HG03442 (cell line): Measurements from ENCODE around the gene TBC1D14.

ENCODE experiments used
- ATAC-seq: cut with Tn5 transposase; IDR thresholded peaks from one replicate; pipeline ENCODE4 v1.9.1; 2021; ENCODE audit warnings: mild to moderate bottlenecking, moderate library complexity; ENCODE audit not compliant: unreplicated experiment

TBC1D14 gene, protein sequence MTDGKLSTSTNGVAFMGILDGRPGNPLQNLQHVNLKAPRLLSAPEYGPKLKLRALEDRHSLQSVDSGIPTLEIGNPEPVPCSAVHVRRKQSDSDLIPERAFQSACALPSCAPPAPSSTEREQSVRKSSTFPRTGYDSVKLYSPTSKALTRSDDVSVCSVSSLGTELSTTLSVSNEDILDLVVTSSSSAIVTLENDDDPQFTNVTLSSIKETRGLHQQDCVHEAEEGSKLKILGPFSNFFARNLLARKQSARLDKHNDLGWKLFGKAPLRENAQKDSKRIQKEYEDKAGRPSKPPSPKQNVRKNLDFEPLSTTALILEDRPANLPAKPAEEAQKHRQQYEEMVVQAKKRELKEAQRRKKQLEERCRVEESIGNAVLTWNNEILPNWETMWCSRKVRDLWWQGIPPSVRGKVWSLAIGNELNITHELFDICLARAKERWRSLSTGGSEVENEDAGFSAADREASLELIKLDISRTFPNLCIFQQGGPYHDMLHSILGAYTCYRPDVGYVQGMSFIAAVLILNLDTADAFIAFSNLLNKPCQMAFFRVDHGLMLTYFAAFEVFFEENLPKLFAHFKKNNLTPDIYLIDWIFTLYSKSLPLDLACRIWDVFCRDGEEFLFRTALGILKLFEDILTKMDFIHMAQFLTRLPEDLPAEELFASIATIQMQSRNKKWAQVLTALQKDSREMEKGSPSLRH

GRCh38 chr4:6909113-6909969 is at the start of gene TBC1D14:
TSS of gene TBC1D14 (plus strand) at chr4:6909826. CDS start at chr4:6923390, 13,564 bp downstream.
- ATAC-seq: peak; percentile 80

- ATAC-seq: no peak
These were observed 41.2 kb upstream of the TBC1D14 start for GRCh38 chr4:6868386-6868785.

GRCh38 chr4:6869944-6870343 is 39.7 kb upstream of the TBC1D14 start:
- no peak for ATAC-seq

DNA sequence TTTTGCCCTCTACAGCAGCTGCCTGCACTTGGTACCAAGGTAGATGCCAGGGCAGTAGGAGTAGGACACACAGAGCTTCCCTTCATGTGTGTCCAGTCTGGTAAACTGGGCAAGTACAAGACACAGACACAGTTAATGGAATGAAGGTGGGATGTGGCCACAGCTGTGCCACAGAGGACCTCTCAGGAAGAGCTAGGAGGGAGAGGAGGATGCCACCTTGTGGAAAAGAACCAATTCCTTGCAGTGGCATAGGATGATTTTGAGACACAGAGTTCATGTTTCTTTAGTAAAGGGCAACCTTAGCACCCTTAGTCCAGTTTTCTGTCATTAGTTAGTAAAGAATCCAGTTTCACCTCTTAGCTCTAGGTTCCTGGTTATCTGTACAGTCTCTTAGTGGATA is 36.3 kb upstream of the TBC1D14 start:
- ATAC-seq: no peak

DNA sequence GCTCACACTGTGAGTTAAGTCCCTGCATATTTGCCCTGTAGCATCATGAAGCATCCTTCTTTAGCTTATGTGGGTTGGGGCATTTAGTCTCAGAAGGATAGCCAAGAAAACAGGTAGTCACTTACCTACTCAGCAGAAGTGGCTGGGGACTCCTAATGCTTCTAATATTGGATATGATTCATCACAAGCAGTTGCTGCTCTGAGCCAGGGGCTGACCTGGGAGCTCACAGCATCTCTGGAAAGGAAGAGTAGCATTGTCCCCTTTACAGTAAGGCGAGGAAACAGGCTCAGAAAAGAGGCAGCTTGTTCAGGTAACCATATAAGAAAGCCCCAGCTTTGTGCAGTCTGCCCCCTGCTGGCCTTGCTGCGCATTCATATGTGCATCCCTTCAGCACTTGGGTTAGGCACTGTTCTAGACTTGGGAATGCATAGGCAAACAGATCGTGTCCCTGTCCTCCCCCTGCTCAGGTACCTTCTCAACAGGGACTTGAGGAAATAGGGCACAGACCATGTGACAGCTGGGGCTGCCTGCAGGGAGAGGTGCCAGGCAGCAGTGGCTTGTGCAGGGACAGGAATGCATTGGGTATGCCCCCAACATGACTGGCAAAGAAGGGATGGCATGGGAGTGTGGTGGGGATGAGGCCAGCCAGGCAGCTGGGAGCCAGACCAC is 35.7 kb upstream of the TBC1D14 start:
- ATAC-seq: peak; percentile 54

DNA sequence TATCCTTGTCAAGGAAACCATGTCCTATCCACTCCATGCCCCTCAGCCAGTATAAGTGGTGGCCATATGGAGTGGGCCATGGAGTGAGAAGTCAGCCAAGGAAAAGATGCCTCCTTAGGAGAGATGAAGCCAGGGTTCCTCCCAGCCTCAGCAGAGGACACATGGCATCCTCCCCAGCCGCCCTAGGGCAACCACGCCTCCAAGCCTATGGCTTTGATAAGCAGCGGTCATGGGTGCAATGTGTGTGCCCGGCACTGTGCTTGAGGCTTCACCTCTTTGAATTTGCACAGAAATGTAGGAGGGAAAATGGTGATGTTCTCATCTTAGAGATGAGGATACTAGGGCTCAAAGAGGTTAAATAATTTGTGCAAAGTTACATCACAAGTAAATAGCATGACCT is 34.6 kb upstream of the TBC1D14 start:
- ATAC-seq: no peak

DNA sequence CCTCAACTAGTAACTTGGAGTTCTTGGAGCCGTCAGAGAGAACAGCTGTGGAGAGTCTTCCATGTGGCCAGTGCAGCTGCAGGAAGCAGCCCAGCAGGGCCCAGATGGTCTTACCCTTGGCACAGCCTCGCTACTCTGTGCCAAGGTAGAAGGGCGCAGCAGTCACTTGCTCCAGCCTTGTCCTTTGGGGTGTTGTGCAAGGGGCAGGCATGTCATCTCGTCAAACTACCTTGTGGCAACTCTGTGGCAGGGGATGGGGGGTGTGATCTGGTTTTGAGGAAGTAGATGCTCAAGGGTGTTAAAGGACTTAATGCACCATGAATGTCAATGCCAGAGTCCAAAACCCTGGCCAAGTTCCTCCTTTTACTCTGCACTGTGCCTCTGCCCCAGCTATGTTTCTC is 34.2 kb upstream of the TBC1D14 start:
- ATAC-seq: no peak

GRCh38 chr4:6876440-6876839 is 33.2 kb upstream of the TBC1D14 start:
- no peak for ATAC-seq

GRCh38 chr4:6877067-6877466 is 32.6 kb upstream of the TBC1D14 start:
- no peak for ATAC-seq

DNA sequence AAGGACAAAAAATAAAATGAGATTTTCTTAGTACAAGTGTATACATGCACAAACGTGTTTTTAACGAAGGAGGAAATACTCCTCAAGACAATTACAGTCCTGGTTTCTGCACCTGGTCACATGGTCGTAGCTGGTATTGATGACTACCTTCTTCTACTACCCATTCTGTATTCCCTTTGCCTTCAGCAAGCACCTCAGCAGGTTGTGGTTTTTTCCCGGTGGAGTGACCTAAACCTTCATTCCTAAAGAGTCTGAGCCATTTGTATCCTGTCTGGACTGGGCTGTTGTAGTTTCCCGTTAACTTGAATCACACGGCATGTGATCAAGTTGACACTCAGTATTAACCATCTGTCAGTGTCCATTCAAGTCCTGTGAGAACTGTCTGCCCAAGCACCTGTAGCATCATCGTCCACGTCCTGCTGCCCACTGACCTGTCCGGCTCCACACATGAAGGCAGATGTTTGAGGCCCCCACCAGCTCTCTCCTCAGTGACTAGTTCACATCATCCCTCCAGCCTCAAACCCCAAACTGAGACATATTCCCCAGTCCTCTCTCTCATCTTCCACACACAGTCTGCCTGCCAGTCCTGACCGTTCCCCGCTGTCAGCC is 31.1 kb upstream of the TBC1D14 start:
- ATAC-seq: no peak

DNA sequence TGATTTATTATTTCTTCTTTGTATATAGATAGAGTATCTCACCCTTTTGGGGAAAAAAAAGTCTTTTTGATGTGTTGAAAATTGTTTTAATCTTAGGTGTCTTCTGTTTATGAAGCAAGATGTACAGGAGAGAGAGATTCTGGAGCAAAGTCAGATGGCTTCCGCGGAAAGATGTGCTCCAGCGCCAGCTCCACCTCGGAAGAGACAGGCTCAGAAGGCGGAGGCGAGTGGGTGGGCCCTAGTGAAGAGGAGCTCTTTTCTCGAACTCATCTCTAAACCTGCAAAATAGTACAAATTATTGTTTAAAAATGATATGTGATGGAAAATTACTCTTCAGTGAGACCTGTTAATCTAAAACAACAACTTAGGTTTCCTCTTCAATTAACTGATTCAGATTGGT is 28.9 kb upstream of the TBC1D14 start:
- no peak for ATAC-seq

- no peak for ATAC-seq
These were observed 27.7 kb upstream of the TBC1D14 start for GRCh38 chr4:6881908-6882307.

- no peak for ATAC-seq
These were observed 25.2 kb upstream of the TBC1D14 start for GRCh38 chr4:6884341-6884870.

- no peak for ATAC-seq
These were observed 23.6 kb upstream of the TBC1D14 start for GRCh38 chr4:6885953-6886557.

DNA sequence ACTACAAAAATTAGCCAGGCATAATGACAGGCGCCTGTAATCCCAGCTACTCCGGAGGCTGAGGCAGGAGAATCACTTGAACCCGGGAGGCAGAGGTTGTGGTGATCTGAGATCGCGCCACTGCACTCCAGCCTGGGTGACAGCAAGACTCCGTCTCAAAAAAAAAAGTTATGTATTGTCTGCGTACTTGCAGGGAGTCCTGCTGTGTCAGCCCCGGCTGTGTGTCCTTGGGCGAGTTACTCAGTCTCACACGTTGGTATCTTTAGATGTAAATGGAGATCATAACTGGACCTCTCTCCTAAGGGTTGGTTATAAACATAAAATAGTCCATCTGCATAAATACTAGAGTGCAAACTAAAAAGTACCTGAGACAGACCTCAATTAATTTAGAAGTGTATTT is 22.7 kb upstream of the TBC1D14 start:
- ATAC-seq: no peak

DNA sequence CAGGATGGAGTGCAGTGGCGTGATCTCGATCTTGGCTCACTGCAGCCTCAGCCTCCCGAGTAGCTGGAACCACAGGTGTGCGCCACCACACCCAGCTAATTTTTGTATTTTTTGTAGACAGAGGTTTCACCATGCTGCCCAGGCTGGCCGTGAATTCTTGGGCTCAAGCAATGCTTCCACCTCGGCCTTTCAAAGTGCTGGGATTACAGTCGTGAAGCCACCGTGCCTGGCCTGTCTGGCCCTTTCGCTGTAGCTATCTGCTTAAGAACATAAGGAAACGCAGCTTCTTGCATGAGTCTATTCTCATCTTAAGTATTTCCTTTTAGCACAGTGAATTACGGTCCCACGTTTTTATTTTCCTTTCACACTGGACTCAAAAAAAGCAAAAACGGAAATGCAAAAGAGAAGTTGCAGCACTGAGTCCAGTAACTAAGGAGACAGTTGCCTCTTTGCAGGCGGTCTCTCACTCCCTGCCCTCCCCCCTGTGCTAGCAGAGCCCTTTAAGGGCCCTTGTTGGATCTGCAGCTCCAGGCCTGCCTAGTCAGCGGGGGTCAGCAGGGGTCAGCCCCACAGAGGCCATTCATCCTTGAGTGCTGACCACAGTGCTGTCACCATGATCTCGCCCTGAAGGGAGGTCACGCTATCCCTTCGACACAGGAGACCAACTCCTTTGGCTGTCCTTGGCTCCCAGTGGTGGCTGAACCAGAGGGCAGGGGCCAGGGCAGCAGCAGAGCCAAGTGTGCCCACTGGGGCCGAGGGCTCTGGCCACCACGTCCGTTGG is 21.8 kb upstream of the TBC1D14 start:
- no peak for ATAC-seq

GRCh38 chr4:6888506-6889071 is 21.0 kb upstream of the TBC1D14 start:
- ATAC-seq: no peak

DNA sequence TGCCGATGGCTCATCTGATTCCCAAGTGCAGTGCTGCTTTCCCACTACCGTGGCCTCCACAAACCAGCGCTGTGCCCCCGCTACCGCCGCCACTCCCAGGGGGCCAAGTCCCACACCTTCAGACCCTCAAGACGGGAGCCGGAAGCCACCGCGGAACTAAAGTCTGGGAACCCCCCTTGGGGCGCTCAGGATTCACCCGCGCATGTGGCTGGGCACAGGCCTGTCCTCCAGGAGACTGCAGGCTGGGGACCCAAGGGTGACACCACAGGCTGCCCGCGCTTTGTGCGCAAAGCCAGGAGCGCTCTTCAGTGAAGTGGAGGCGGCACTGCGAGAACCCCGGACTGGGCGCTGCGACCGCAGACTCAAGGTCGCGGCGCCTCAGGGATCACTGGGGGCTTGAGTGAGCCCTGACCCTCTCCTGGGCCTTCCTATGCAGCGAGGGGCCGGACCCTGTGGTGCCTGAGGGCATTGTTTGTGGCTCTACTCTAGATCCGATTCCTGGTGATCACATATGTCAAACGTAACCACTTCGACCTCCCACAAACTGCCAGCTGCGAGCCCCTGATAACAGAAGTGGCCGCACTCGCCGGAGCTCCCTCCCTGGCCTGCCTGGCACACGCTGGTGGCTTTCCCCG is 20.4 kb upstream of the TBC1D14 start:
- ATAC-seq: no peak
